Astrocyte (in vitro differentiated cells and primary cell): ENCODE data around the gene PREX1. TPM values are rescaled to one million over a fixed set of nuclear protein-coding genes. Genes with fewer than 3 reads are reported as not detected.

ENCODE experiments used
- DNase-seq: peaks from one replicate; pipeline ENCODE4 v3.0.0-alpha.2; 2010; ENCODE audit warnings: low read depth
- FAIRE-seq: peaks from 2 replicates; lab custom pipeline; 2011; peaks lifted over from hg19 to GRCh38; lab: Jason Lieb, UNC
- H2AFZ ChIP-seq: 2 replicates; pipeline ENCODE4 v1.6.0; 2012; ENCODE audit warnings: low read depth, low read length, inconsistent platforms
- H3K27ac ChIP-seq: 2 replicates; pipeline ENCODE4 v1.5.1; 2011; ENCODE audit warnings: low read depth, low read length, inconsistent platforms
- H3K27me3 ChIP-seq: 2 replicates; pipeline ENCODE4 v1.6.0; 2011; ENCODE audit warnings: low read length, inconsistent platforms; ENCODE audit not compliant: insufficient read depth
- H3K36me3 ChIP-seq: 2 replicates; pipeline ENCODE4 v1.5.1; 2011; ENCODE audit warnings: low read length, inconsistent platforms; ENCODE audit not compliant: insufficient read depth
- H3K4me1 ChIP-seq: 2 replicates; pipeline ENCODE4 v1.5.1; 2011; ENCODE audit warnings: low read length, inconsistent platforms; ENCODE audit not compliant: insufficient read depth
- H3K4me2 ChIP-seq: 2 replicates; pipeline ENCODE4 v1.6.0; 2012; ENCODE audit warnings: low read length, inconsistent platforms
- H3K4me3 ChIP-seq: 2 replicates; pipeline ENCODE4 v1.5.1; 2011; ENCODE audit warnings: low read depth, mild to moderate bottlenecking, low read length, inconsistent platforms; ENCODE audit not compliant: insufficient read depth
- H3K79me2 ChIP-seq: 2 replicates; pipeline ENCODE4 v1.6.0; 2012; ENCODE audit warnings: mild to moderate bottlenecking, low read length, inconsistent platforms; ENCODE audit not compliant: insufficient read depth
- H3K9ac ChIP-seq: 2 replicates; pipeline ENCODE4 v1.6.0; 2012; ENCODE audit warnings: mild to moderate bottlenecking, low read length, inconsistent platforms
- H3K9me3 ChIP-seq: 2 replicates; pipeline ENCODE4 v1.5.1; 2012; ENCODE audit warnings: low read depth, mild to moderate bottlenecking, low read length, inconsistent platforms; ENCODE audit not compliant: insufficient read depth
- H4K20me1 ChIP-seq: 2 replicates; pipeline ENCODE4 v1.6.0; 2012; ENCODE audit warnings: low read length, inconsistent platforms; ENCODE audit not compliant: insufficient read depth
- H3K27ac Mint-ChIP-seq: one replicate; pipeline ENCODE4 v1.8.0; 2021; ENCODE audit warnings: mild to moderate bottlenecking, mixed read lengths; ENCODE audit not compliant: unreplicated experiment
- H3K27me3 Mint-ChIP-seq: one replicate; pipeline ENCODE4 v1.8.0; 2021; ENCODE audit warnings: low read depth, mixed read lengths; ENCODE audit not compliant: unreplicated experiment
- H3K36me3 Mint-ChIP-seq: one replicate; pipeline ENCODE4 v1.8.0; 2021; ENCODE audit warnings: low read depth, mixed read lengths; ENCODE audit not compliant: unreplicated experiment
- H3K4me1 Mint-ChIP-seq: one replicate; pipeline ENCODE4 v1.8.0; 2021; ENCODE audit warnings: low read depth, mixed read lengths; ENCODE audit not compliant: unreplicated experiment
- H3K4me3 Mint-ChIP-seq: one replicate; pipeline ENCODE4 v1.8.0; 2021; ENCODE audit warnings: mild to moderate bottlenecking, moderate library complexity, mixed read lengths; ENCODE audit not compliant: unreplicated experiment
- H3K9me3 Mint-ChIP-seq: one replicate; pipeline ENCODE4 v1.8.0; 2021; ENCODE audit warnings: mild to moderate bottlenecking, mixed read lengths; ENCODE audit not compliant: unreplicated experiment
- CTCF ChIP-seq: IDR thresholded peaks from 2 replicates; pipeline ENCODE4 v1.5.1; 2011; ENCODE audit warnings: low read depth, mild to moderate bottlenecking, inconsistent platforms, low read length, moderate library complexity; ENCODE audit not compliant: insufficient read depth
- EZH2 ChIP-seq: IDR thresholded peaks from 2 replicates; pipeline ENCODE4 v1.6.1; 2012; ENCODE audit warnings: mild to moderate bottlenecking, low read length, inconsistent platforms; ENCODE audit not compliant: insufficient read depth
- total RNA-seq: library from RNA; stranded (reverse); gene quantifications from 2 replicates; pipeline ENCODE4 v1.2.1, GENCODE V29; 2021

Gene PREX1
- total RNA-seq, 1 donor from 2014 or later = 3.5 TPM

DNA sequence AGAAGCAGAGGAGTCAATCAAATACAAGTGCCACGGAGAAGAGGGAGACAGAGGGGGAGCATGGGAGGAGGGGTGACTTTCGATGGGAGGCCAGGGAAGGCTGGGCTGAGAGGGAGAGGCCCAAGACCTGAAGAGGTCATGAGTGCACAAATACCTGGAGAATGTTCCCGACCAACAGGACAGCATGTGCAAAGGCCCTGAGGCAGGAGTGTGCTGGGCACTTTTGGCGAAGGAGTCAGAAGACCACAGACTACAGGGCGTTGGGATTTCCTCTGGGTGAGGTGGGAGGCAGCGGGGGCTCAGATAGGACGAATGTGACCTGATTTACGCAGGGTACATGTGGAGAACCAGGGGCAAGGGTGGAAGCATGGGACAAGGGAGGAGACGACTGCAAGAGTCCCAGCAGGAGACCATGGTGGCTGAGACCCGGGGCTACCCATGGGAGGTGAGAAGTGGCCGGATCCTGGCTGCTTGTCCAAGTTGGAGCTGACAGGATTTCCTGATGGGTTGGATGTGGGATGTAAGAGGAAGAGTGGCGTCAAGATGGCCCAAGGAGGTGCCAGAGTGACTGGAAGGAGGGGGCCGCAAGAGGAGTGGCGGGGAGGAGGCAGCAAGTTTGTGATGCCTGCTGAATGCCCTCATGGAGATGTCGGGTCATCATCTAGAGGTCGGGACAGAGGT, 23.4 kb downstream of the PREX1 start:
- H3K27me3 ChIP-seq = no peaks in the 10 kb centered on the region
- H3K27ac Mint-ChIP-seq = peak overlapping the region; percentile 62
- H2AFZ ChIP-seq = no peak overlapping the region
- no peaks in the 10 kb centered on the region for H3K9me3 ChIP-seq
- peaks cover 19% of the 10 kb centered on the region for H3K9me3 Mint-ChIP-seq
- no peak overlapping the region for H3K4me3 Mint-ChIP-seq
- no peak overlapping the region for H3K4me2 ChIP-seq
- H3K4me3 ChIP-seq = no peak overlapping the region
- peaks cover 11% of the 10 kb centered on the region for H3K36me3 Mint-ChIP-seq
- H3K27me3 Mint-ChIP-seq = peaks cover 17% of the 10 kb centered on the region
- no peaks in the 10 kb centered on the region for H3K36me3 ChIP-seq
- peaks cover 40% of the 10 kb centered on the region for H4K20me1 ChIP-seq
- no peak for FAIRE-seq
- no peaks in the 10 kb centered on the region for H3K4me1 Mint-ChIP-seq
- H3K79me2 ChIP-seq = peaks cover 10% of the 10 kb centered on the region
- no peak overlapping the region for H3K27ac ChIP-seq
- TF ChIP-seq EZH2 (no peak), CTCF (no peak)
- H3K4me1 ChIP-seq = no peaks in the 10 kb centered on the region
- no peak overlapping the region for H3K9ac ChIP-seq
- no peak for DNase-seq

- Histone ChIP-seq H3K36me3 (no peaks in the 10 kb centered on the region), H3K4me2 (no peak overlapping the region), H3K27me3 (no peaks in the 10 kb centered on the region), H3K9me3 (no peaks in the 10 kb centered on the region), H3K79me2 (peaks cover 10% of the 10 kb centered on the region), H2AFZ (no peak overlapping the region), H3K9ac (no peak overlapping the region), H4K20me1 (peaks cover 34% of the 10 kb centered on the region), H3K4me1 (no peaks in the 10 kb centered on the region), H3K4me3 (no peak overlapping the region), H3K27ac (no peak overlapping the region)
- Mint-ChIP-seq H3K4me1 (no peaks in the 10 kb centered on the region), H3K9me3 (peaks cover 15% of the 10 kb centered on the region), H3K27me3 (peaks cover 14% of the 10 kb centered on the region), H3K36me3 (peaks cover 10% of the 10 kb centered on the region), H3K4me3 (no peak overlapping the region), H3K27ac (no peak overlapping the region)
- FAIRE-seq (no peak), DNase-seq (no peak)
- TF ChIP-seq CTCF = no peak
- no peak for TF ChIP-seq EZH2
Observed at GRCh38 chr20:48803176-48804053, 24.4 kb downstream of the PREX1 start.
